Esophagus squamous epithelium (tissue), 4 donors: ENCODE measurements around the gene PADI2.

Experiments
- POLR2A ChIP-seq, 4 donors: fragments of 450-650 bp; IDR thresholded peaks; one replicate each; pipeline ENCODE4 v1.6.1; 2017; ENCODE audit warnings: antibody characterized with exemption in 4 of 4, mild to moderate bottlenecking in 4 of 4, moderate library complexity in 3 of 4
- TF ChIP-seq, protein P1 (sequence below), 6 experiments: fragments of 450-650 bp in 4 of 6; fragments of 200-600 bp in 2 of 6; sonication (generic) in 2 of 6; IDR thresholded peaks; one replicate each; pipeline ENCODE4 v1.5.1; 2016 to 2019; ENCODE audit warnings: antibody characterized with exemption in 6 of 6, mild to moderate bottlenecking in 4 of 6, moderate library complexity in 4 of 6

DNA sequence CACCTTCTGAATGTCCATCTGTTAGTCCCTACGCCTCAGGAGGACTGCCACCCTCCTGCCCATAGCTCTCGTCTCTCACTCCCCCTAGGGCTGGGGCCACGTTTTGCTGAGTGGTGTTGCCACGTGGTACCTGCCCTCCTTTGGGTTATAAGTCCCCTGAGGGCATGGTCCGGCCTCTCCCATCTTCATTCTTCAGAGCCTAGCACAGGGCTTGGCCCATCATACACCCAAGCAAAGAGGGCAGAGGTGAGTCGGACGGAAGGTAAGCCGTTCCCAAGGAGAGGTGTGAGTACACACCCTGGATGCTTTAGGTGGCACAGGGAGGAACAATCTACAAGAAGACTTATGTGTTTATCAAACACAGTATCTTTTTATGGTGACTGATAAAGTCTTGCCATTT lies 10.9 kb downstream of the PADI2 start:
- TF ChIP-seq, protein P1, sequence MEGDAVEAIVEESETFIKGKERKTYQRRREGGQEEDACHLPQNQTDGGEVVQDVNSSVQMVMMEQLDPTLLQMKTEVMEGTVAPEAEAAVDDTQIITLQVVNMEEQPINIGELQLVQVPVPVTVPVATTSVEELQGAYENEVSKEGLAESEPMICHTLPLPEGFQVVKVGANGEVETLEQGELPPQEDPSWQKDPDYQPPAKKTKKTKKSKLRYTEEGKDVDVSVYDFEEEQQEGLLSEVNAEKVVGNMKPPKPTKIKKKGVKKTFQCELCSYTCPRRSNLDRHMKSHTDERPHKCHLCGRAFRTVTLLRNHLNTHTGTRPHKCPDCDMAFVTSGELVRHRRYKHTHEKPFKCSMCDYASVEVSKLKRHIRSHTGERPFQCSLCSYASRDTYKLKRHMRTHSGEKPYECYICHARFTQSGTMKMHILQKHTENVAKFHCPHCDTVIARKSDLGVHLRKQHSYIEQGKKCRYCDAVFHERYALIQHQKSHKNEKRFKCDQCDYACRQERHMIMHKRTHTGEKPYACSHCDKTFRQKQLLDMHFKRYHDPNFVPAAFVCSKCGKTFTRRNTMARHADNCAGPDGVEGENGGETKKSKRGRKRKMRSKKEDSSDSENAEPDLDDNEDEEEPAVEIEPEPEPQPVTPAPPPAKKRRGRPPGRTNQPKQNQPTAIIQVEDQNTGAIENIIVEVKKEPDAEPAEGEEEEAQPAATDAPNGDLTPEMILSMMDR (IDR thresholded peaks at IDR 0.05) = no peak
- TF ChIP-seq POLR2A (IDR thresholded peaks at IDR 0.05) = no peak
